Measurements from ENCODE around the gene INPP5A. TPM values are rescaled to one million over a fixed set of nuclear protein-coding genes. Genes with fewer than 3 reads are reported as not detected.

INPP5A gene
- polyA plus RNA-seq, 1 donor = 51.2 TPM

- no peak for DNase-seq (ENCODE audit: low read depth)
Observed at GRCh38 chr10:132798876-132799275, 261.3 kb downstream of the INPP5A start.

- DNase-seq (ENCODE audit: low read depth) = no peak
Observed at GRCh38 chr10:132799865-132800264, 262.3 kb downstream of the INPP5A start.

GRCh38 chr10:132802048-132802447 lies 264.5 kb downstream of the INPP5A start:
- no peak for DNase-seq (ENCODE audit: low read depth)

GRCh38 chr10:132802694-132803320 lies 265.2 kb downstream of the INPP5A start:
- no peak for DNase-seq (ENCODE audit: low read depth)

GRCh38 chr10:132803416-132804210 lies 266.0 kb downstream of the INPP5A start:
- no peak for DNase-seq (ENCODE audit: low read depth)

GRCh38 chr10:132804287-132804686 lies 266.7 kb downstream of the INPP5A start:
- DNase-seq (ENCODE audit: low read depth) = no peak

GRCh38 chr10:132804785-132805426 lies 267.3 kb downstream of the INPP5A start:
- DNase-seq (ENCODE audit: low read depth) = no peak

GRCh38 chr10:132805599-132805998 lies 268.0 kb downstream of the INPP5A start:
- DNase-seq (ENCODE audit: low read depth) = no peak

- DNase-seq (ENCODE audit: low read depth) = no peak
Observed at GRCh38 chr10:132806110-132806509, 268.5 kb downstream of the INPP5A start.

- DNase-seq (ENCODE audit: low read depth) = no peak
Observed at GRCh38 chr10:132806561-132807003, 269.0 kb downstream of the INPP5A start.

GRCh38 chr10:132807621-132808049 lies 270.0 kb downstream of the INPP5A start:
- DNase-seq (ENCODE audit: low read depth) = no peak

GRCh38 chr10:132808383-132809231 lies 271.0 kb downstream of the INPP5A start:
- DNase-seq (ENCODE audit: low read depth) = no peak

- DNase-seq (ENCODE audit: low read depth) = no peak
Observed at GRCh38 chr10:132809232-132810140, 271.9 kb downstream of the INPP5A start.

- DNase-seq (ENCODE audit: low read depth) = no peak
Observed at GRCh38 chr10:132810141-132810806, 272.7 kb downstream of the INPP5A start.

GRCh38 chr10:132810807-132811700 lies 273.5 kb downstream of the INPP5A start:
- no peak for DNase-seq (ENCODE audit: low read depth)

- no peak for DNase-seq (ENCODE audit: low read depth)
Observed at GRCh38 chr10:132811891-132812481, 274.4 kb downstream of the INPP5A start.

GRCh38 chr10:132812520-132812919 lies 274.9 kb downstream of the INPP5A start:
- no peak for DNase-seq (ENCODE audit: low read depth)

GRCh38 chr10:132813001-132813401 lies 275.4 kb downstream of the INPP5A start:
- DNase-seq (ENCODE audit: low read depth) = no peak
